ENCODE results near the gene NCKAP5. TPM values are rescaled to one million over a fixed set of nuclear protein-coding genes. Genes with fewer than 3 reads are reported as not detected.

NCKAP5 gene
- total and polyA plus RNA-seq, 10 donors: 0.39 to 6.0 (median 3.3) TPM

- DNase-seq: no peak
- no peaks in the 10 kb centered on the region for H3K9me3 ChIP-seq
- no peaks in the 10 kb centered on the region for H3K4me1 ChIP-seq
- intact Hi-C loops (cut with DNase I; ENCODE audit: low total_unique reads): no loop called here
- no peak overlapping the region for H3K4me3 ChIP-seq
- no peaks in the 10 kb centered on the region for H3K27me3 ChIP-seq (replicated peaks in 1 of 7)
- H3K36me3 ChIP-seq: no peaks in the 10 kb centered on the region
- TF ChIP-seq POLR2AphosphoS5 (IDR thresholded peaks at IDR 0.05): no peak
- TF ChIP-seq, protein P1, sequence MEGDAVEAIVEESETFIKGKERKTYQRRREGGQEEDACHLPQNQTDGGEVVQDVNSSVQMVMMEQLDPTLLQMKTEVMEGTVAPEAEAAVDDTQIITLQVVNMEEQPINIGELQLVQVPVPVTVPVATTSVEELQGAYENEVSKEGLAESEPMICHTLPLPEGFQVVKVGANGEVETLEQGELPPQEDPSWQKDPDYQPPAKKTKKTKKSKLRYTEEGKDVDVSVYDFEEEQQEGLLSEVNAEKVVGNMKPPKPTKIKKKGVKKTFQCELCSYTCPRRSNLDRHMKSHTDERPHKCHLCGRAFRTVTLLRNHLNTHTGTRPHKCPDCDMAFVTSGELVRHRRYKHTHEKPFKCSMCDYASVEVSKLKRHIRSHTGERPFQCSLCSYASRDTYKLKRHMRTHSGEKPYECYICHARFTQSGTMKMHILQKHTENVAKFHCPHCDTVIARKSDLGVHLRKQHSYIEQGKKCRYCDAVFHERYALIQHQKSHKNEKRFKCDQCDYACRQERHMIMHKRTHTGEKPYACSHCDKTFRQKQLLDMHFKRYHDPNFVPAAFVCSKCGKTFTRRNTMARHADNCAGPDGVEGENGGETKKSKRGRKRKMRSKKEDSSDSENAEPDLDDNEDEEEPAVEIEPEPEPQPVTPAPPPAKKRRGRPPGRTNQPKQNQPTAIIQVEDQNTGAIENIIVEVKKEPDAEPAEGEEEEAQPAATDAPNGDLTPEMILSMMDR (IDR thresholded peaks at IDR 0.05 in 8 of 11, conservative IDR thresholded peaks at IDR 0.05 in 3 of 11): no peak
- TF ChIP-seq POLR2A (IDR thresholded peaks at IDR 0.05): no peak
- no peak overlapping the region for H3K27ac ChIP-seq
- WGBS, 5 donors: 88 to 100% (median 94%) methylated on average over 1 of the region's 1 CpG
Measured at GRCh38 chr2:133503323-133503722, 64.9 kb downstream of the NCKAP5 start.

DNA sequence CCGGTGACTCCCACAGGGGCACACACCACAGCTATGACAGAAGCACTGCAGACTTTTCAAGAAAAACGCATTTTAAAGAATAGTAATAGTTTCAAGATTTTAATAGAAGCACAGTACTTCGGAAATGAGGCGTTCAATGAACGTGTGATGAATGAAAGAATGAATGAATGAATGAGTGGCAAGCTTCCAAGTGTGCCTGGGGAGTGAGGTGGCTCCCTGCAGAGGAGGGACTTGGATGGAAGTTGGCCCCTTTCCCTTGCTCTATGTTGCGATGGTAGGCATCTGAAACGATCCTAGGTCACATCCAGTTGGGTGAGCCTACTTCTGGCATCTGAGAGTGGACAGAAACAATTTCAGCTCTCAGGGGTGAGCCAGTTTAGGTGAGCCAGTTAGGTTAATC lies 65.6 kb downstream of the NCKAP5 start:
- Histone ChIP-seq H3K4me3 (no peak overlapping the region), H3K36me3 (no peaks in the 10 kb centered on the region), H3K27me3 (replicated peaks in 1 of 7) (no peaks in the 10 kb centered on the region), H3K27ac (no peak overlapping the region), H3K9me3 (no peaks in the 10 kb centered on the region), H3K4me1 (no peaks in the 10 kb centered on the region)
- 86 to 95% (median 89%) methylated on average over 7 of the region's 7 CpGs for WGBS, 5 donors
- no peak for DNase-seq
- no peak for TF ChIP-seq POLR2A (IDR thresholded peaks at IDR 0.05)
- TF ChIP-seq, protein P1 (IDR thresholded peaks at IDR 0.05 in 8 of 11, conservative IDR thresholded peaks at IDR 0.05 in 3 of 11): no peak
- TF ChIP-seq POLR2AphosphoS5 (IDR thresholded peaks at IDR 0.05): no peak
- intact Hi-C loops (cut with DNase I; ENCODE audit: low total_unique reads): no loop called here

- TF ChIP-seq, protein P1 (IDR thresholded peaks at IDR 0.05 in 8 of 11, conservative IDR thresholded peaks at IDR 0.05 in 3 of 11): no peak
- TF ChIP-seq POLR2AphosphoS5 (IDR thresholded peaks at IDR 0.05) (no peak), POLR2A (IDR thresholded peaks at IDR 0.05) (no peak)
- intact Hi-C loops (cut with DNase I; ENCODE audit: low total_unique reads): no loop called here
- no peaks in the 10 kb centered on the region for H3K9me3 ChIP-seq
- no peaks in the 10 kb centered on the region for H3K4me1 ChIP-seq
- WGBS, 5 donors: 81 to 91% (median 89%) methylated on average over 6 of the region's 6 CpGs
- no peaks in the 10 kb centered on the region for H3K36me3 ChIP-seq
- H3K27ac ChIP-seq: no peak overlapping the region
- no peak for DNase-seq
- no peaks in the 10 kb centered on the region for H3K27me3 ChIP-seq (replicated peaks in 1 of 7)
- no peak overlapping the region for H3K4me3 ChIP-seq
Measured at GRCh38 chr2:133500917-133501316, 67.3 kb downstream of the NCKAP5 start.

DNA sequence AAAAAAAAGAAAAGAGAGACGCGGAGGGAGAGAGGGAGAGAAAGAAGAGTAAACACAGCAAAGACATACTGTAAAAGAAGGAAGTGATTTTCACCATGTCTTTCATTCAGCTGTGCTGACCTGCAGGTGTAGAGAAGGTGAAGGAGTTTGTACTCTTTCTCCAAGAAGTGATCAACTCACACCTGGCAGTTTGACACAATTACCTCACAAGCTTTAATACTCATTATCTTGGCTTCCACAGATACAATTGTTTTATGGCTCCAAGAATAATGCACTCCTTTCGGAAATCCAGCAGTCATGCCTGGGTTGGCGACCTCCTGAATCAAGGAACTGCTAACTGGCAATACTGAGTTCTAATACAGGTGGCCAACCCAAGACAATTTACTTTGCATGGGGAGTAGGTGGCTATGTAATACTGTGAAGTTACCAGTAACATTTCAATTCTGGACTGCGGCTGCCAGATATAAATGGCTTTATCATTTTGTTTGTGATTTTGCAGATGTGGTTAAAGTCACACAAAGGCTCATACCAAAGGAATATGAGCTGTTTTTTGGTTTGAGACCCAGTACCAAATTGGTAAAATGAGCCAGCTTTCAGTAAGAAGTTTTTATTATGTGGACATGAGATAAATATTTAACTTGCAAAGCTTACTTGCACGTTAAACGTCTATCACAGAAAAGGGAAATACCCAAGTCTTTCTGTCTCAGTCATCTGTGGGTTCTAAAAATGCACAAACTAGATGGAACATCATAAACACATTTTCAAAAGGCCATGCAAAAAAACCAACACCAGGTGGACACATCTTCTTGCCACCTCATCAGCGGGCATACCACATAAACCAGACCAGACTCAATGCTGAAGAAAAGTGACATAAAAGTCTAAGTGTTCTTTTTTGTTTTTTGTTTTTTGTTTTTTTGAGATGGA lies 69.3 kb downstream of the NCKAP5 start:
- no peaks in the 10 kb centered on the region for H3K9me3 ChIP-seq
- H3K27ac ChIP-seq: no peak overlapping the region
- DNase-seq: no peak
- TF ChIP-seq, protein P1 (IDR thresholded peaks at IDR 0.05 in 8 of 11, conservative IDR thresholded peaks at IDR 0.05 in 3 of 11): no peak
- TF ChIP-seq POLR2A (IDR thresholded peaks at IDR 0.05): no peak
- no peak for TF ChIP-seq POLR2AphosphoS5 (IDR thresholded peaks at IDR 0.05)
- no peaks in the 10 kb centered on the region for H3K4me1 ChIP-seq
- intact Hi-C loops (cut with DNase I; ENCODE audit: low total_unique reads): no loop called here
- no peaks in the 10 kb centered on the region for H3K36me3 ChIP-seq
- WGBS, 5 donors: 80 to 90% (median 84%) methylated on average over 8 of the region's 8 CpGs
- H3K27me3 ChIP-seq (replicated peaks in 1 of 7): no peaks in the 10 kb centered on the region
- no peak overlapping the region for H3K4me3 ChIP-seq

Measured in spleen (tissue), 11 donors.